Stomach (tissue), 9 donors: ENCODE results near the gene PET117. TPM values are rescaled to one million over a fixed set of nuclear protein-coding genes. Genes with fewer than 3 reads are reported as not detected.

ENCODE experiments used
- DNase-seq, 2 donors: peaks; one replicate each; pipeline versions ENCODE4 v3.0.0 to v3.0.0-alpha.2; 2013 to 2019
- H3K27ac ChIP-seq, 5 donors: fragments of 200-600 bp in 4 of 5; sonication (generic) in 4 of 5; one replicate each; pipeline ENCODE4 v1.5.1; 2013 to 2019; ENCODE audit warnings: mild to moderate bottlenecking in 1 of 5, moderate library complexity in 1 of 5
- H3K27me3 ChIP-seq, 3 donors: fragments of 200-600 bp; sonication (generic); one replicate each; pipeline ENCODE4 v1.5.1; 2017 to 2019; ENCODE audit warnings: mixed run types in 1 of 3
- H3K36me3 ChIP-seq, 4 donors: fragments of 200-600 bp; sonication (generic); 1 replicate in 3 of 4; 2 replicates in 1 of 4; pipeline ENCODE4 v1.5.1; 2016 to 2019
- H3K4me1 ChIP-seq, 4 donors: fragments of 200-600 bp; sonication (generic); one replicate each; pipeline ENCODE4 v1.5.1; 2016 to 2019
- H3K4me3 ChIP-seq, 4 donors: fragments of 200-600 bp; sonication (generic) in 3 of 4; one replicate each; pipeline ENCODE4 v1.5.1; 2016 to 2019; ENCODE audit warnings: mild to moderate bottlenecking in 1 of 4
- H3K9me3 ChIP-seq, 4 donors: fragments of 200-600 bp; sonication (generic); one replicate each; pipeline ENCODE4 v1.5.1; 2016 to 2019
- EP300 ChIP-seq: sonication (generic); formaldehyde crosslinking; IDR thresholded peaks from one replicate; pipeline ENCODE4 v1.6.1; 2017; ENCODE audit warnings: antibody characterized with exemption
- POLR2A ChIP-seq, 4 donors: fragments of 450-650 bp; IDR thresholded peaks; one replicate each; pipeline ENCODE4 v1.6.1; 2016; ENCODE audit warnings: antibody characterized with exemption in 4 of 4, control low read depth in 2 of 4, mild to moderate bottlenecking in 1 of 4, moderate library complexity in 1 of 4
- POLR2AphosphoS5 ChIP-seq, 3 donors: sonication (generic); formaldehyde crosslinking; IDR thresholded peaks; one replicate each; pipeline ENCODE4 v1.6.1; 2016; ENCODE audit warnings: antibody characterized with exemption in 3 of 3
- WGBS, 5 donors: extraction: QIAGEN DNeasy Blood & Tissue Kit in 3 of 5; methylation state at CpG; one replicate each; pipeline versions ENCODE4 v1.1.5 to v1.1.7; 2013 to 2018; 5-methylcytosine and 5-hydroxymethylcytosine counted together
- intact Hi-C: fragments of 100-400 bp; cut with DNase I; formaldehyde crosslinking; loops from one replicate; pipeline ENCODE4 v1.15.1; 2023; ENCODE audit warnings: low total_unique reads
- polyA plus RNA-seq, 3 donors: library from polyadenylated mRNA; stranded (reverse); fragments of 200-250 nt; gene quantifications; one replicate each; pipeline ENCODE4 v1.2.3, GENCODE V29; 2013
- total RNA-seq, 5 donors: library from RNA; depleted of rRNA; stranded (reverse); fragments of >200 nt; gene quantifications; one replicate each; pipeline versions ENCODE4 v1.1.0 to v1.2.3, GENCODE V29; 2014 to 2016
- TF ChIP-seq, protein P1 (sequence below), 7 experiments: fragments of 450-650 bp in 4 of 7; fragments of 200-600 bp in 3 of 7; sonication (generic) in 3 of 7; IDR thresholded peaks; one replicate each; pipeline ENCODE4 v1.5.1; 2016 to 2019; ENCODE audit warnings: antibody characterized with exemption in 7 of 7, control low read depth in 2 of 7, mild to moderate bottlenecking in 1 of 7
- donor health status: healthy with polysubstance abuse.
- donor health status: Bipolar disorder and iron deficiency.
- donor health status: healthy.

PET117 gene
- total and polyA plus RNA-seq, 8 donors = 1.2 to 23.5 (median 14.5) TPM

DNA sequence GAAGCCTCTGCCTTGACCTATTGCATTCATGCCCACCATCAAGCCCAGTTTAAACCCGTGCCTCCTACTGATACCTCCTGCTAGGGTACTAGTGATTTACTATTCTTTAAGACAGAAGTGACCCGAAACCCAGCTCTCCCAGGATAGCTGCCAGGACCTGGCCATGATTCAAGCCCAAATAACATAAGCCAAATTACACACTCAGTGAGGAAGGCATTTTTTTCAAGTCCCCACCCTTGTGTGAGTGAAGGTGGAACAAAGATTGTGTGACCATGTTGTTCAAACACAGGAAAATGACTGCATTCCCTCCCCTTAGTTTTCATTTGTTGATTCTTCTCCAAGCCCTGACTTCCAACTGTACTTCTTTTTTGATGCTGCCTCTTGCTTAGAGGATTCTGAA lies 3.7 kb upstream of the PET117 start:
- H3K9me3 ChIP-seq = no peaks in the 10 kb centered on the region
- H3K36me3 ChIP-seq = no peaks in the 10 kb centered on the region
- intact Hi-C loops = no loop called here
- H3K27me3 ChIP-seq = no peaks in the 10 kb centered on the region
- peak overlapping the region; percentile 76 to 84 (median 80) for H3K27ac ChIP-seq
- 26 to 34% (median 28%) methylated on average over 2 of the region's 2 CpGs for WGBS, 5 donors
- H3K4me1 ChIP-seq = peaks cover 9 to 27% (median 17%) of the 10 kb centered on the region in 4 donors
- no peak overlapping the region for H3K4me3 ChIP-seq
- DNase-seq = peak; percentile 66 to 81
- no peak for TF ChIP-seq EP300
- TF ChIP-seq POLR2AphosphoS5 (IDR thresholded peaks at IDR 0.05) = peak in 2 of 3 donors; percentile 55 to 74
- TF ChIP-seq, protein P1, sequence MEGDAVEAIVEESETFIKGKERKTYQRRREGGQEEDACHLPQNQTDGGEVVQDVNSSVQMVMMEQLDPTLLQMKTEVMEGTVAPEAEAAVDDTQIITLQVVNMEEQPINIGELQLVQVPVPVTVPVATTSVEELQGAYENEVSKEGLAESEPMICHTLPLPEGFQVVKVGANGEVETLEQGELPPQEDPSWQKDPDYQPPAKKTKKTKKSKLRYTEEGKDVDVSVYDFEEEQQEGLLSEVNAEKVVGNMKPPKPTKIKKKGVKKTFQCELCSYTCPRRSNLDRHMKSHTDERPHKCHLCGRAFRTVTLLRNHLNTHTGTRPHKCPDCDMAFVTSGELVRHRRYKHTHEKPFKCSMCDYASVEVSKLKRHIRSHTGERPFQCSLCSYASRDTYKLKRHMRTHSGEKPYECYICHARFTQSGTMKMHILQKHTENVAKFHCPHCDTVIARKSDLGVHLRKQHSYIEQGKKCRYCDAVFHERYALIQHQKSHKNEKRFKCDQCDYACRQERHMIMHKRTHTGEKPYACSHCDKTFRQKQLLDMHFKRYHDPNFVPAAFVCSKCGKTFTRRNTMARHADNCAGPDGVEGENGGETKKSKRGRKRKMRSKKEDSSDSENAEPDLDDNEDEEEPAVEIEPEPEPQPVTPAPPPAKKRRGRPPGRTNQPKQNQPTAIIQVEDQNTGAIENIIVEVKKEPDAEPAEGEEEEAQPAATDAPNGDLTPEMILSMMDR (IDR thresholded peaks at IDR 0.05) = no peak
- TF ChIP-seq POLR2A (IDR thresholded peaks at IDR 0.05) = no peak

DNA sequence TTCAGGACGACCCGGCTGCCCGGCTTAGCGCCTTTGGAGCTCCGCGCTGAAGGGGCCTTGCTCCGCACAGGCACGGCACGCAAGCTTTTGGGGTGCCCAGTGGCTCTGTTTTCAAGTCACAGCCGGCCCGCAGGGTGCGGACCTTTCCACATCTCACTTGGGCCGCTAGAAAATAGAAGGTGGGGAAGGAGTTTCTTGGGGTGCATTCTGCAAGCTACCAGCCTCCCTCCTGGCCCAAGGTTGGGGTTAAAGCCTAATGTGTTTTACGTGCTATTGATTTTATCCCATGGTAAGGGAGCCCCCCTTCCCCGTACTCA lies 561 bp downstream of the PET117 start:
- Histone ChIP-seq H3K4me1 (peaks cover 21 to 57% (median 38%) of the 10 kb centered on the region in 4 donors), H3K4me3 (peak overlapping the region; percentile 74 to 98 (median 96)), H3K27ac (peak overlapping the region; percentile 83 to 97 (median 96)), H3K36me3 (peaks cover 7 to 15% (median 13%) of the 10 kb centered on the region in 4 donors), H3K27me3 (no peaks in the 10 kb centered on the region), H3K9me3 (no peaks in the 10 kb centered on the region)
- WGBS, 5 donors = 0% methylated on average over 6 to 15 of the region's 15 CpGs
- TF ChIP-seq POLR2A (IDR thresholded peaks at IDR 0.05) = no peak
- TF ChIP-seq POLR2AphosphoS5 (IDR thresholded peaks at IDR 0.05) = no peak
- no peak for TF ChIP-seq EP300
- TF ChIP-seq, protein P1 (IDR thresholded peaks at IDR 0.05) = no peak
- no peak for DNase-seq
- intact Hi-C loops = no loop called here

DNA sequence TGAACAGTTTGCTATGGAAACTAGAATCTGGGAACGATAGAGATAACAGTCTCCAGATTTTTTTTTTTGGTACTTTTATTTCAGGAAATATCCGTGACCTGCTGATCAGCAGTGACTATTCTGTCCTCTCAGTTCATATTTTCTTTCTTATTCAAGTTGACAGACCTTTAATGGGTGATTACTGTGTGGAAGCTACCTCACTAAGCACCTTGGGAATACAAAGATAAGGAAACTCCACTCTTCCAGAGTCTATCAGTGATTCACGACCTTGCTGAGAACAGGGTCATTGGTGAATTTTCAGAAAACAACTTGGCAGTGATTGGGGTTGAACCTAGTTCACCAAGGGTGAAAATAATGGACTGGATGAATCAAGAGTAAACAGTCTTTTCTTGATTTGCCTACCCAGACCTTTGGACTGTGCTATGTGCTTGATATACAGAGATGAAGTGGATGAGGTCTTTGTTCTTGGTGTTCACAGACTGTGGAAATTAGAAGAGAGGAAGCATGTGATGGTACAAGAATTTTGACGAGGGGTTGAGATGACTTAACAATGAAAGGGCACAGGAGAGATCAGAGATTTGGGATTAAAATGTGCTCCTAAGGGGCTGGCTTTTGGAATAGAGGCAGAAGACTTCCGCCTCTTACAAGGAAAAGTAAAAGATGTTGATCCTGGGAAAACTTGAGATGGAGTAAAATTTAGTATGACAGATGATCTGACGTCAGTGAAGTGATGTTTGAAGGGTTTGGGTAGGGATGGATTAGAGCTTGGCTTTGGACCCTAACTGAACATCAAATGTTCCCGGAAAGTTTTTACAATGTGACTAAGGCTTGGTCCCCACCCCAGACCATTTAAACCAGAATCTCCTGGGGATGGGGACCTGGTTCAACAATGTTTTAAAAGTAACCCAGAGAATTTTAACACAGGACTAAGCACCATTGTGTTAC lies 1.2 kb downstream of the PET117 start:
- Histone ChIP-seq H3K4me1 (peaks cover 21 to 58% (median 37%) of the 10 kb centered on the region in 4 donors), H3K36me3 (peaks cover 7 to 22% (median 20%) of the 10 kb centered on the region in 4 donors), H3K9me3 (no peaks in the 10 kb centered on the region), H3K27me3 (no peaks in the 10 kb centered on the region), H3K27ac (peak overlapping the region in 4 of 5 donors; percentile 83 to 97 (median 96)), H3K4me3 (peak overlapping the region; percentile 74 to 98 (median 96))
- WGBS, 5 donors = 25 to 32% (median 29%) methylated on average over 7 of the region's 7 CpGs
- intact Hi-C loops = no loop called here
- TF ChIP-seq, protein P1 (IDR thresholded peaks at IDR 0.05) = no peak
- TF ChIP-seq POLR2AphosphoS5 (IDR thresholded peaks at IDR 0.05) (no peak), EP300 (no peak), POLR2A (IDR thresholded peaks at IDR 0.05) (no peak)
- peak in 1 of 2 donors; percentile 26 for DNase-seq

DNA sequence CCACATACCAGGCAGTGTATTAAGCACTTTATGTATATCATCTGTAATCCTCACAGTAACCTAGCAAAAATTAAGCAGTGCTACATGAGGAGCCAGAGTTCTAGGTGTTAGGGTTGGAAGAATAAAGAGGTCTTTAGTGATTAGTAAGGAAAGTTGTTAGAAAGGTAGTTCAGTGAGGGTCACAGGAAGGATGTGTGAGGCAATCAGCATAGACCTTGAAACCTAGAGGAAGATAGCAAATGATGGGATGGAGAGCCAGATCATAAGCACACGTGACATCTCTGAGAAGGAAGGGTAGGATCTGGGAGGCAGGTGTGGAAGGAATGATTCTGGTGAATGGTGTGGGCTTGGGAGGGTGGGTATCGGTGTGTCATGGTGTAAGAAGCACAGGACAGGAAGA lies 2.2 kb downstream of the PET117 start:
- 76 to 91% (median 79%) methylated on average over 2 of the region's 2 CpGs for WGBS, 5 donors
- no peak overlapping the region for H3K27ac ChIP-seq
- peaks cover 17 to 54% (median 42%) of the 10 kb centered on the region in 4 donors for H3K4me1 ChIP-seq
- peaks cover 7 to 29% (median 29%) of the 10 kb centered on the region in 4 donors for H3K36me3 ChIP-seq
- DNase-seq = no peak
- H3K9me3 ChIP-seq = no peaks in the 10 kb centered on the region
- no peak overlapping the region for H3K4me3 ChIP-seq
- H3K27me3 ChIP-seq = no peaks in the 10 kb centered on the region
- intact Hi-C loops = no loop called here
- TF ChIP-seq EP300 = no peak
- TF ChIP-seq, protein P1 (IDR thresholded peaks at IDR 0.05) = no peak
- TF ChIP-seq POLR2A (IDR thresholded peaks at IDR 0.05) = no peak
- no peak for TF ChIP-seq POLR2AphosphoS5 (IDR thresholded peaks at IDR 0.05)
